Measurements from ENCODE around the gene LGALS4.

LGALS4 gene

GRCh38 chr19:38813323-38813722, 578 bp upstream of the LGALS4 start:
- TF ChIP-seq TAF1 (IDR thresholded peaks at IDR 0.05; ENCODE audit: borderline replicate concordance, insufficient read depth, low read length) = no peak
- no peak for TF ChIP-seq REST (IDR thresholded peaks at IDR 0.05; ENCODE audit: insufficient read depth in 1 of 2, low read depth in 2 of 2, low read length in 2 of 2)
- no peak for TF ChIP-seq FOXP2 (optimal IDR thresholded peaks at IDR 0.05; ENCODE audit: borderline replicate concordance, extremely low read depth, extremely low read length, insufficient read depth)
- no peak for TF ChIP-seq POLR2AphosphoS5 (IDR thresholded peaks at IDR 0.05; ENCODE audit: low read depth, low read length)
- no peak for TF ChIP-seq SIN3A (IDR thresholded peaks at IDR 0.05; ENCODE audit: borderline replicate concordance, insufficient read depth, low read length)

GRCh38 chr19:38812009-38812840, 520 bp downstream of the LGALS4 start:
- TF ChIP-seq REST (IDR thresholded peaks at IDR 0.05; ENCODE audit: insufficient read depth in 1 of 2, low read depth in 2 of 2, low read length in 2 of 2) (no peak), POLR2AphosphoS5 (IDR thresholded peaks at IDR 0.05; ENCODE audit: low read depth, low read length) (no peak), TAF1 (IDR thresholded peaks at IDR 0.05; ENCODE audit: borderline replicate concordance, insufficient read depth, low read length) (no peak), FOXP2 (optimal IDR thresholded peaks at IDR 0.05; ENCODE audit: borderline replicate concordance, extremely low read depth, extremely low read length, insufficient read depth) (no peak), SIN3A (IDR thresholded peaks at IDR 0.05; ENCODE audit: borderline replicate concordance, insufficient read depth, low read length) (no peak)

- TF ChIP-seq REST (IDR thresholded peaks at IDR 0.05; ENCODE audit: insufficient read depth in 1 of 2, low read depth in 2 of 2, low read length in 2 of 2) = no peak
- TF ChIP-seq TAF1 (IDR thresholded peaks at IDR 0.05; ENCODE audit: borderline replicate concordance, insufficient read depth, low read length) = no peak
- no peak for TF ChIP-seq FOXP2 (optimal IDR thresholded peaks at IDR 0.05; ENCODE audit: borderline replicate concordance, extremely low read depth, extremely low read length, insufficient read depth)
- TF ChIP-seq POLR2AphosphoS5 (IDR thresholded peaks at IDR 0.05; ENCODE audit: low read depth, low read length) = no peak
- TF ChIP-seq SIN3A (IDR thresholded peaks at IDR 0.05; ENCODE audit: borderline replicate concordance, insufficient read depth, low read length) = no peak
Measured at GRCh38 chr19:38809592-38810252, 3.0 kb downstream of the LGALS4 start.

- no peak for TF ChIP-seq POLR2AphosphoS5 (IDR thresholded peaks at IDR 0.05; ENCODE audit: low read depth, low read length)
- no peak for TF ChIP-seq REST (IDR thresholded peaks at IDR 0.05; ENCODE audit: insufficient read depth in 1 of 2, low read depth in 2 of 2, low read length in 2 of 2)
- TF ChIP-seq FOXP2 (optimal IDR thresholded peaks at IDR 0.05; ENCODE audit: borderline replicate concordance, extremely low read depth, extremely low read length, insufficient read depth) = no peak
- TF ChIP-seq SIN3A (IDR thresholded peaks at IDR 0.05; ENCODE audit: borderline replicate concordance, insufficient read depth, low read length) = no peak
- TF ChIP-seq TAF1 (IDR thresholded peaks at IDR 0.05; ENCODE audit: borderline replicate concordance, insufficient read depth, low read length) = no peak
Measured at GRCh38 chr19:38808741-38809140, 4.0 kb downstream of the LGALS4 start.
